Dedifferentiated amniotic fluid mesenchymal stem cell (primary cell): ENCODE measurements around the gene MEIS1.

Experiments
- DNase-seq: peaks from one replicate; pipeline ENCODE4 v3.0.0-alpha.2; 2016; ENCODE audit errors: extremely low spot score

The MEIS1 gene

DNA sequence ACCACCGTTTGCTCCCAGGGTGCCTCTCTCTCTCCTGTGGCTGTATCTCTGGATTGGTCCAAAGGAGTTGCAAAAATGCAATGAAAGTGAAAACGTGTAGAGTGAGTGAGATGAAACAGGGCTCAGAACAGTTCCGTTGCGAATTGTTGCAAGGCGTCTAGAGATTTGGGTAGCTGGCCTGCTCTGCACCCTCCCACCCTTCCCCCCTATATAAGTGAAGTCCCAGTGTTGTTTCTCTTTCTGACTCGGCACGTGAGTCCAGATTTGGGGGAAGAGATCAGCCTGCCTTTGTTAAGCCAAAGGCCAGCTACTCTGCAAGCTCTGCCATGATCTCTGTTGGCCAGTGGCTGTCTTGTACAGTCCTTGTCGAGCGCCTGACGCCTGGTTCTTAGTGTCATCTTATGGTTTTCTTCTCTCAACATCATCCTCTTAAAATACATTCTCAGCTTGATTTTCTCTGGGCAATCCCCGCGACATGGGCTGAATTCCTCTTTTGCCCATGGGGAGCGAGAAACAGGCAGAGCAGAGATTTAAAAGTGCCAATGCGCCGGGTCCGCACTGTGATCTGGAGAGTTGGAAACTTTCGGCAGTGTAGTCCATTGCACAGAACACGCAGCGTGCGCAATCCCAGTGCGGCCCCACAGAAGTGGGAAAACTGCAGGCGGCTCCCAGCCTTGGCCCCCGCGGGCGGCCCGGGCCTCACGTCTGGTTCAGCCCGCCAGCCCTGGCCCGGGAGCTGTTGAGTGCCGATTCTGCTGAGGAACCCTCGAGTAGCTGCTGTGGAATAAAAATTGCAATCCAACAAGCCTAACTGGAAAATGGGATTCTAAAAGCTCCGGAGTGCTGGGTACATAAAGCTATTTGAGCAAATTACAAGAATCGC, 9.3 kb downstream of the MEIS1 start:
- no peak for DNase-seq

DNA sequence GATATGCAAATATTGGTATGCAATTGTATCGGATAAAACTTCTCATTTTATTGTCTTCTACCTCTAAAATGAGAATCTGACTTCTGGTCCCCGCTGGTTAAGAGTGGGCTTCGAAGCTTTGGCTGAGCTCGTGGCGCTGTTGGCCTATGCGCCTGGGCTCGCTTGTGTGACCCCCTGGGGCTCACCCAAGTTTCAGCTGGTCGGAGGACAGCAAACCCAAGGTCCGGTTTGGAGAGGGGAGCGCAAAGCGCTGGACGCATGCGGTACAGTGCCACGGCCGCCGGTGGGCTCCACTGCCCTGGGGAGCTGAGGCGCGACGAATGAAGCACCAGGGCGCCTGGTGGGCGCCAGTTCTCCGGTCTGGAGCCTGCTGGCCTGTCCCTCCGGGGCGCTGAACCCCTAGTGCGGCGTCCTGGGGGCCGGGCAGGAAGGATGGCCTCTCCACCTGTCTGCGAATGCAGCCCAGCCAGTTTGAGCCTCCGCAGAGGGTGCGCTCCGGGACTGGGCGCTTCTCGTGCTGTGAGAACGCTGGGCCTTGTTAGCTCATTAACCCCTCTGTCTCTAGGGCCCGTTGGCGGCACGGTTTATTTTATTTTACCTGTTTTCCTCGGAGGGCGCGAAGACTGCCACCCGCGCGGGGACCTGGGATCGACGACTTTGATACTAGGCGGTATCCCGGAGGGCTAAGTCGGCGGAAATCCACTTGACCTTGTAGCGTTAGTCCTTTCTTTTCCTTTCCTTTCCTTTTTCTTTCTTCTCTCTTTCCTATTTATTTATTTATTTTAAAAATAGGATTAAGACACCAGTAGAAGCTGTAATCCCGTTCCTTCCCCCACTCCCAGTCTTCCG, 10.4 kb downstream of the MEIS1 start:
- no peak for DNase-seq

DNA sequence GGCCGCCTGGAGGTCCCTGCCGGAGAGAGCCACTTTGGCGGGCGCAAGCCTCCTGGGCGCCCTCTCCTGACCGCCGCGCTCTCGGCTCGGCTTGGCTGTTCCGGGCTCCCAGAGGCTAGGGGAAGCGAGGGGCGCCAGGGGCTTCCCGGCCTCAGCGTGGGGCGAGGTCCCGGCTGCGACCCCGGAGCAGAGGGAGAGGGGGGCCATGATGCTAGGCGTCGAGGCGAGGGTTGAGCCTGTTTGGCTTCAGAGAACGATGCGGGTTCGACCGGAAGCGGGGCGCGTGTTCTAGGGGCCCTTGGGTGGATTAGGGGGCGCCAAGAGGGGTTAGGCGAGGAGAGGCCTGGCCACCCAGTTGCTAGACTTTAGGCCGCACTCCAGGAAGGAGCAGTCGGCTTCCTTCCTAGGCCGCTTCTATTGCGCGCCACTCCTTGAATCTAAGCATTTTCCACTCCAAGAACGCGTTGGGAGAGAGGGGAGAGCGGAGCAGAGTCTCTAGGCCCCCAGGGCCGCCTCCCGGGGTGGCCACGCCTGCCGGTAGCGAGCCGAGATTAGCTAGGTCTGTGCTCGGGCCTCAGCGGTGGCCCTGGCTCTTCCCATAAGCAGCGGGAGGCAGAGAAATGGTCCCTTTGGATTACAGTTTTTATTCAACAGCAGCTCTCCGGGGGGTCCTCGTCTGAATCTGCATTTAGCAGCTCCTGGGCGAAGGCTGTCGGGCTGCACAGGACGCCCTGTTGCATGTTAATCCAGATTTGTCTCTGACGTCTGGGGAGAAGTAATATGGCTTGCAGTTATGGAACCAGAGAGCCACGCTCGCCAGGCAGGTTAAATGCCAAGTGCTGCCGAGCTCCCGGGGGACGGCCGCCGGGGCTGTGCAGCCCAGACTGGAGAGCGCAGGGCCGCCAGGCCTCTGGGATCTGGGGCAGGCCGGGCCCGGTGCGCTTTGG, 11.3 kb downstream of the MEIS1 start:
- no peak for DNase-seq

DNA sequence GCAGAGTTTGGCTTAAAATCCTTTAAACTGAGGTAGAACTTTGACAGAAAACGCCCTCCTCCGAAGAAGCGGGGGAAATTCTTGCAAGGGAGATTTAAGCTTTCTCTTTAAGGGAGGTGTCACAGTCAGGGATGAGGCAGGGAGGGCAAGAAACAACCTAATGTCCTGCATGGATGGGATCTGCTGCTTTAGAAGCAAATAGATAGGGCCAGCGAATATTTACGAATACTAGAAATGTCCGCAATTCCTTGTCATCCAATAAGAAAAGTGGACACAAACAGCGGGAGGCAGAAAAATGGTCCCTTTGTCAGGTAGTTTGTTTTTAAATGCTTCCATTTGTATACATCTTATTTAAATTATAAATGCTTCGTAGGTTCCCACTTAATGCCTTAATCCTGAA, 12.0 kb downstream of the MEIS1 start:
- DNase-seq = no peak

DNA sequence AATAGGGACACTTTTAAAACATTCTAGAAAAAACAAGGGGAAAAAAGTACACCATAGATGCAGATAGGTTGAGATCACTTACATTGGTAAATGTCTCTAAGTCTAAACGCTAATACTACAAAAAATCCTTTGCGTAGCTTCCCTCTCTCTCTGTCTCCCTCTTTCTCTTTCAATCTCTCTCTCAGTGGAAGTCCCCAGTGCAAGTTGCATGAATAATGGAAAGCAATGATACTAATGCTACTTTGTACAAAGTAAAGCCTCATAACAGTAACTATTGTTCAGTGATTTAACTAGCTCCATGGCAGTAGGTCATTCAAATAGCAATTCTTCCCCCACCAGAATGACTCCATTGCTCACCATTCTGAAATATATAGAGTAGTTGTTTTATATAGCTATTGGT, 12.8 kb downstream of the MEIS1 start:
- DNase-seq = no peak

DNA sequence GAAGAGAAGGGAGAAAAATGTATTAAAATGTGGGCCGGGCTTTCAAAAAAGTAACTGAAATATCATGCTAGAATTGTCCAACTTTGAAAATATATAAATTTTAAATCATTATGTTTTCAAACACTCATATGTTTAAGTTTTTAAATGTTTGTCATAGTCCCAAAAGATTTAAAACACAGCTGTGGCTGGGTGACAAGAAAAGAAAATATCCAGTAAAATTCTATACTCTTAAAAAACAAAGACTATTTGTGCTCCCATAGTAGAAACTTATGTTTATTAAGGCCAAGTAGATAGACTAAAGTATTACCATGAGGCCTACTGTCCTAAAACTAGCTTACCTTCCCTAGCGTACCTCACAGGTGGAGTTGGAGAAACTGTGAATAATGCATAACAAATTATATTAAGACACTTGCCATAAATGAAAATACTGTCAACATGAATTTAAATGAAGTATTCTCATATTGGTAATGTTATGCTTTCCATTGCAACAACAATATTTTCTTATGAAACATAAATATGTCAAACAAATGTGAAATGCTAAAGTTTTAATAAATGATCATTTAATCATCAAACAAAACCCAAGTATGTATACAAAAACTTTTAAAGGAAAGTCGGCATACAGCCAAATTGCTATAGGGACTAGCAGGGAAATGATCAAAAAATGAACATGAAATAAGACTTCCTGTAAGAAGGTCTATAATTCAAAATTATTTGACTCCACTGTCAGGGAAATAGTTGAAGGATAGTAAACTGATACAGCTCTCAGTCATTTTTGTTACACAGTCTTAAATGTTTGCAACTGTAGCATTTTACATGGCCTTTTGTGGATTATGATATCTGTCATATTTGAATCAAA, 13.4 kb downstream of the MEIS1 start:
- DNase-seq = no peak

DNA sequence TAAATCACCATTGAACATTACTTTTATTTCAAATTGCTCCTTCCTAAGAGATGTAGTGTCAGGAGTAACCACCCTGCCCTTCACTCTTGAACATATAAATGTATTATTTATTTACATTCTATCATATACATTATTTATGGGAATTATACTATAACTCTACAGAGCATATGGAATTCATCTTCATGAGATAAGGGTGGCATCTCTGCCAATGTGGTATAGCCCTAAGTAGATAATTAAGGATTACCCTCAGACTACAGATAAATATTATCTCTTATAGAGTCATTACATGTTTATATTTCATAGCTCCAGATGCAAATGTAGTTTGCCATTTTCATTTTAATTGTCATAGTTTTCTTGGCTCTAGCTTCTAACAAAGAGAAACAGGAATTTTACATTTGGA, 17.3 kb downstream of the MEIS1 start:
- DNase-seq = no peak

DNA sequence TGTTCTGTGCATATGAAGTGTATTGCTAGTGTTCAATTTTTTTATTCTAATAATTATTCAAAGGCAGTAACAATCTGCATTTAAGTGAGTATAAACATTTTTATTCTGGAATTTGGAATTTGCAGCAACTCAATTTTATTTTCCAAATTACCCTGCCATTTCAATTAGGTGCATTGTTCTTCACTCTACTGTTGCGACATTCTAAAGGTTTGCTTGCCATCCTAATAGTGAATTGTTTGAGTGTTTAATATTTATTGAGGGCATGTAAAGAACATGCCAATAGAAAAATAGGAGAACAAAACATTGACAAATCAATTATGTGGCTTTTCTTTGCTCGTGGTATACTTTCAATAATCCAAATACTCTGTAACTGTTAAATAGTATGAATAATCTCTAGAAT, 18.0 kb downstream of the MEIS1 start:
- no peak for DNase-seq

DNA sequence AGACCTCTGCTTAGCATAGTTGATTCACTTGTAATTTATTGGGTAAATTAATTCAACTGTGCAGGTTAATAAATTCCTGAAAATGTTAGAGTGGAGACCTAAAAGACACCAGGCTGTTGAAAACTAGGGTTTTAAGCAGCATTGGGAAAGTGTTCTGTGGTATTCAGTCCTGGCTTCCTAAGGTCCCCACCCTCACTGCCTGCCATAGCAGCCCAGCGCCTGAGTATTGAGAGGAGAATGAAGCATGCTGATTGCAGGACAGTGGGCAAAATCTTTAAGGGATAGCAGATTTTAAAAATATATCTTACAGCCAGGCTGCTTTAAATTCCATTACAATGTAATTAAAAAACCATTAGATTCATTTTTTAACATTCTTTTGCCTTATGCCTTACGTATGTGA, 20.6 kb downstream of the MEIS1 start:
- DNase-seq = no peak

DNA sequence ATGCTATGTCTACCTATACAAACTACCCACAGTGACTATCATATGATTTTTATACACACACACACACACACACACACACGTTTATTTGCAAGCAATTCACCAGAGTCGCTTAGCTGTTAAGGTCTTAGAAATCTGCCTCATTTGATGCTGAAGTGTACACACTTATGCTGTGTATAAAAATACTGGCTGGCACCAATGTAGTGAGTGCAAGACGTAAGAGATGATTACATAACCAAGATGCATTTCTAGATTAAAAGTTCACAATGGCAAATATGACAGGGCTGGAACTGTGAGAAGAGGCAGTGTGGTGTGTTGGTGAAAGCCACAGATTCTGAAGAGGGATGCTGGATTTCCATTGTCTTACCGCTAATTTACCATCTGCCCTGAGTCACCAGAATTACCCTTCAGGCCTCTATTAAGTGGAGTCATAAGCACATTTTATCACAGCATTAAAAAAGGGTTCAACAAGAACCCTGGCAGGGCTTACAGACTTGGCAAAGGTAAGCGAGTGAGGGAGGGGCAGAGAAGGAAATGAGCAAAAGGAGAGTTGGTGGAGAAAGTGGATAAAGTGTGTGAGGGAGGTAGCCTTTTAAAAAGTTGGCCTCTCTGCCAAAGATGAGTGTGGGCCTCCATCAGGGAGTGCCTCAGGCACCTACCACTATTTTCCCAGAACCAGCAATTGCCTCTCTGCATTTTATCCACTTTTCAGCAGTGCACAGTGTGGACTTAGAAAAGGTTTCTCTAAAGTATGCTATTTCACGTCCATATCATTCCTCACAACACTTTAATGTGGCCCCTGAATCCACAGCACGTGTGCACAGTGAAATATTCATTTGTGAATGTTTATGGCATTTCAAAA, 21.5 kb downstream of the MEIS1 start:
- no peak for DNase-seq

DNA sequence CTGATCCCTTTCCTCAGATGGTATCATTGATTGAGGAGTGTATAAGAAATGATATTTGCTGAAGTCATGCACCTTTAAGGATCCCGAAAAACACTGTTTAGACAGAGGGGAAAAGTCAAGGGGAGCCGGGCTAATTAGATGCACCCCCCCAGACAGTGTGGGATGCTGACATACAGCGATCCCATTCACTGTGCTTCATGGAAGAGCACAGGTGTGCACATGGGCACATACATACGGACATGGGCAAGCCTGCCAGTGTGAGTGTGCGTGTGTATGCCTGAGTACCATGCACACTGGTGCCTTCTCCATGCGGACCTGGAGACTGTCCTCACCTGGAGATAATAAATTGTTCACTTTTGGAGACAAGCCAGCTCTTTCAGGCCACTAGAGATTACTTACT, 22.6 kb downstream of the MEIS1 start:
- no peak for DNase-seq

DNA sequence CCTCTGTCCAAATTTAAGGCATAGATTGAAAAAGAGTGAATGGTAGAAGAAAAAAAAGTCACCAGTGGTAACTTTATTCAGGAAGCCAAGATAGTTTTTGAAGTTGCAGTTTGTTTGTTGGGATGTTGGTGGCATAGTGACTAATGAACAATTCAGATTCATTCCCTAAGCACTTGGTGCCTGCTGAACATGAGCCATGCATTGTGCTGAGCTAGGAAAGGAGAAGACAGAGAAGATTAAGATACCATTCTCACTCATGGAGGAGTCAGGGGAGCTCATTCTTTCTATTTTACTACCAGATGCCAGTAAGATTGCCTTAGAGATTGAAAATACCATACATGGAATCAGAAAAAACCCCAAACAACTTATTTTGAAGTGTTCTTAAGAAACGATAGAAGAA, 25.1 kb downstream of the MEIS1 start:
- no peak for DNase-seq

DNA sequence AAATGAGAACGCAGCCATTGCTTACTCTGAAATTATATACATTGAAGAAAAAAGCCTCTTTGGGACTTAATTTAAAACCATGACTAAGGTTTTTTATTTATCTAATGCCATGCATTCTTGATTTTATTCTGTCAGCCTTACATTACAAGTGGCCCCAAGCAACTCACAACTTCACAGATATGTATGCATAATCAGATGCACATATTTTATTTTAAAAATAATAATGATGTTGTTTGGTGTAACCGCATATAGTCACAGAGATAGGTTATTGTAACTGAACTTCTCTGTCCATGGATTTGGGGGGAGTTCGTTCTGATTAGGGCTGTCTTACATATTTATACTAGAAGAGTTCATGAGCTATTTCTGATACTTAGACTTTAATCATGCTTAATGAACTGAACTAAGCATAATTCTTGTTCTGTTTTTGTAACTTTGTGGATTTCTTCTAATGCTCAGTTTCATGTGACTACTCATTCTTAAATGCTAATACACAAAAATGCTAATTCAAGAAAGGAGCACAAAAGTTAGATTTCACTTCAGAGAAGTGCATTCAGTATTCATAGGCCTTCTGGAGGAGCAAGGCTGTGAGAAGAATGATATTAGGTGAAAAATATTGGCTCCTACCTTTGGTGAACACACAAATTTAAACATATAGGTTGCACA, 26.2 kb downstream of the MEIS1 start:
- no peak for DNase-seq

DNA sequence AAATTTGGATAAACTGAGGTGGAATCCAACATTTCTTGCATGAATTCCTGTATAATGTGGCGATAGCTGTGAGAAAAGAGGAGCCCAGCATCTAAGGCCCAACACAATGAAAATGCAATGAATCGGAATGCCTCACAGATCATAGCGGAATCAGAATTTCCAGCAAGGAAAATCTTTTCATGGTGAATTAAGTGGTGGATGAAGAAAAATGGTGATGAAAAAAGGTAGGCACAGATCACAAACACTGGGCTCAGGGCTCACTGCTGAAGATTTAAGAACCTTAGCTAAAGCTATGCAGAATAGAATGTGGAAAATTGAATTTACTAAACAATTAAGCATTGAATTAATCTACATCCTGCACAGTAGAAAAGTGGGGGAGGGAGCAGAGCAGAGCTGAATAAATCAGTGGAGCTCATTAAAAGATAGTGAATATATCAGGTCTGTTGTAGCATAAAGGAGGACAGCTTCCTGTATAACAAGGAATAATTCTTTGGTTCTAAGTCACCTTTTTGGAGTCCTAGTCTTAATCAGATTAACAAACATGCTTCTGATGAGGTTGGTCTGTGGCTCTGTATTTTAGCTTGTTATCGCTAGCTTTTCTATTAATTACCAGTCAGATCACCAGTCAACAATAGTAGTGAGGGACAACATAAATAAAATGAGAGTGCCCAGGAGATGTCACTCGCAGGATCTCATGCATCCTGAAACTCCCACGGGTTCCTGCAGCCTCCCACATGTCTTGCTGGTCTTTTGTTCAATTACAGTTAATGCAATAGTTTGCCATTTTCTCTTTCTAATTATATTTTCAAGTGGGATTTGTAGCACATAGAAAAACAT, 27.0 kb downstream of the MEIS1 start:
- no peak for DNase-seq

DNA sequence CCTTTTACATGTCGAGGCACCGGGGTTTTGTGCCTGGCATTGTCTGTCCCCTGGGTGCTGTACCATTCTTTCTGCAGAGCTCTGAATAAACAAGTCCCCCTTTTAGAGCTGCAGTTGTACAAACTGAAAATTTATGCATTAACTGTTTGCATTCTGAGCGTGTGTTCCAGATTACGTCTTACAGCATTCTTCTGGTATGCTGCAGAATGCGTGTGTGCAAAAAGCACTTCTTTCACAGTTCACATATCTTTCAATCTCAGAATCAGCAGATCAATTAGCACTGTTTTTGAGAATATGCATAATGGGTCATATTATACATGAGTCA, 27.5 kb downstream of the MEIS1 start:
- no peak for DNase-seq

DNA sequence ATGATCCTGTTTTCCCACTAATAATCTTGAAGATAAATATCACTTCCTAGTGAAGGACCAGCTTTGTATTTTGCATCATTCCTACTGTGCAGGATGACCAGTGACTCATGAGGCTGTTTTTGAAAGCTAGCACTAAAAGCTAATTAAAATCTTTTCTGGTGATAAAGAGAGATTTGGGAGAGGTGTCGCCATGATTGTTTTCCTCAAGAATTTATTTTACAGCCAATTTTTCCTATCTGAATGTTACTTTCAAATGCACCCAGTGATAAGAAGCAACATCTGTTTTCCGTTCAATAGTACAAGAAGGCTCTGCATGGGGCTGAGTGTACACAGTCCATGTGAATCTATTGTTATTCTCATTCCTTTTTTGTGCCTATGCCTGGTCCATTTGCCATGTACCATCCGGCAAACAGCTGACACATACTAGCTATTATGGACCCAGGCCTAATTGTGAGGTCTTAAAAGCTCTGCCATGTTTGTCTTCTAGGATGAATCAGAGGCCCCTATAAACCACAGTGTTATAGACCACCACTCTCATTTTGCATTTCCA, 28.4 kb downstream of the MEIS1 start:
- DNase-seq = no peak

DNA sequence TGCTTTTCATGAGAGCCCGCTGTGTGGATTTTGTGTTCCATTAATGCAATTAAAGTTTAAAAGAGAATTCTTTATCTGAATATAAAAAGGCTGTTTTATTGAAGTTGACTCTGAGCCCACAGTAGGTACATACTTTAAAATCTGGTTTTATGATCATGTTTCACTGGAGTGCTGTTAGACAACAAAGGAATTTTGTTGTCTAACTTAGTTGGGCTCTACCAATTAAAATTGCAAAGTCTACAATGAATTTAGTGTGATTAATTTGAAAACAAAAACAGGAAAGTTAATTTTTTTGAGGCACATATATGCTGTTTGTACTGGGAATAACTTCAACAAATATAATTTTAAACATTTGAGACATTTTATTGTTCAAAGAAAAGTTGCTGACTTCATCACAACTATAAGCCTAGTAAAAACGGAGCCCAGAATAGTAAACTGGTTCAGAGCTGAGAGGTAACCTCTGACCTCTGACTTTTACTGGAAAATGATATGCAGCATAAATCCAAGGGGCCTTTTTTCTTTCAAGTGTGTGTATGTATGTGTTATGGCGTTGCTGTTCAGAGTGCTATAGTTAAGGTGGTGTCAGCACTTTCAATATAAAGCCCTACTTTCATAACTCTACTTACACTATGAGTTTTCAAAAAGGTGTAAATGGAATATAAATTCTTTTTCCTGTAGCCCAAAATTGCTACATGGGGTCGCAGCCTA, 30.2 kb downstream of the MEIS1 start:
- no peak for DNase-seq

DNA sequence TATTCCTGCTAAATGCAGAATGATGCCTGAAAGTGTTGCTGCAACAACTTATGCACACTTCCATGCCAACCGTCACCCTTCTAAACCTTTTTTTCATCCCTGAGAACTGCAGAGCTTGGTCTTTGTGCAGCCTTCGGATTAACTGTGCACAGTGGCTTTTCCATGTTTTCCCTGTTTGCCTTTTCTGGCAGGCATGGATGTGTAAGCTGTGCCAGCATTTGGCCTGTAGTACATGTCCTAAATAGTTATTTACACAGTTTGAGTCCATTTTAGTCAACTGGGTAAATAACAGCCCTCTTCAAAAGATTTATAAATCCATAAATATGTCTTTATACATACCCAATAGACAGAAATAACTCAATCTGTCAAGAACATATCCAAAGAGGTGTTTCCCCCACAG, 31.5 kb downstream of the MEIS1 start:
- no peak for DNase-seq
